Epithelial cell of esophagus (primary cell): Measurements from ENCODE around the gene RRP15.

Experiments used
- DNase-seq: peaks from one replicate; pipeline ENCODE4 v3.0.0; 2010; ENCODE audit warnings: low read depth
- H3K4me3 ChIP-seq: 2 replicates; pipeline ENCODE4 v1.5.1; 2011; ENCODE audit warnings: mild to moderate bottlenecking, low read length, control low read depth
- CTCF ChIP-seq: IDR thresholded peaks from 2 replicates; pipeline ENCODE4 v1.5.1; 2011; ENCODE audit warnings: low read depth, mild to moderate bottlenecking, low read length, control low read depth, inconsistent platforms; ENCODE audit not compliant: insufficient read depth; ENCODE audit errors: missing control alignments

Gene RRP15

GRCh38 chr1:218294546-218294945 lies 9.5 kb downstream of the RRP15 start:
- no peak overlapping the region for H3K4me3 ChIP-seq
- DNase-seq: peak; percentile 48
- no peak for TF ChIP-seq CTCF

GRCh38 chr1:218296162-218296561 lies 11.1 kb downstream of the RRP15 start:
- DNase-seq: peak; percentile 50
- no peak for TF ChIP-seq CTCF
- H3K4me3 ChIP-seq: no peak overlapping the region

- no peak for DNase-seq
- TF ChIP-seq CTCF: no peak
- H3K4me3 ChIP-seq: no peak overlapping the region
Measured at GRCh38 chr1:218297461-218297860, 12.4 kb downstream of the RRP15 start.

GRCh38 chr1:218297867-218298266 lies 12.8 kb downstream of the RRP15 start:
- TF ChIP-seq CTCF: no peak
- H3K4me3 ChIP-seq: no peak overlapping the region
- no peak for DNase-seq

GRCh38 chr1:218298398-218298797 lies 13.3 kb downstream of the RRP15 start:
- no peak for DNase-seq
- H3K4me3 ChIP-seq: no peak overlapping the region
- no peak for TF ChIP-seq CTCF

- TF ChIP-seq CTCF: peak; percentile 54
- DNase-seq: peak; percentile 60
- no peak overlapping the region for H3K4me3 ChIP-seq
Measured at GRCh38 chr1:218299416-218299815, 14.3 kb downstream of the RRP15 start.

GRCh38 chr1:218301217-218301616 lies 16.1 kb downstream of the RRP15 start:
- no peak for DNase-seq
- no peak overlapping the region for H3K4me3 ChIP-seq
- TF ChIP-seq CTCF: no peak
